B cell (primary cell): ENCODE results near the gene ALOXE3.

Experiments used
- CTCF ChIP-seq: fragments of 200-600 bp; IDR thresholded peaks from one replicate; pipeline ENCODE4 v1.8.0; 2022; ENCODE audit warnings: antibody characterized with exemption, mild to moderate bottlenecking
- EZH2 ChIP-seq: IDR thresholded peaks from 2 replicates; pipeline ENCODE4 v1.6.1; 2012; ENCODE audit warnings: borderline replicate concordance, low read depth, mild to moderate bottlenecking, moderate library complexity, low read length; ENCODE audit not compliant: insufficient read depth, poor library complexity, severe bottlenecking

- peak; percentile 46 for TF ChIP-seq CTCF
- TF ChIP-seq EZH2: no peak
Observed at GRCh38 chr17:8159032-8159400, 40.7 kb upstream of the ALOXE3 start.
